Measurements from ENCODE around the gene NVL. TPM values are rescaled to one million over a fixed set of nuclear protein-coding genes. Genes with fewer than 3 reads are reported as not detected.

Gene NVL
- total and polyA plus RNA-seq, 2 of the 8 experiments (the other 6 are each of a cell fraction or from before 2014, with no cell fraction given), result 22.7 to 45.8 TPM

DNA sequence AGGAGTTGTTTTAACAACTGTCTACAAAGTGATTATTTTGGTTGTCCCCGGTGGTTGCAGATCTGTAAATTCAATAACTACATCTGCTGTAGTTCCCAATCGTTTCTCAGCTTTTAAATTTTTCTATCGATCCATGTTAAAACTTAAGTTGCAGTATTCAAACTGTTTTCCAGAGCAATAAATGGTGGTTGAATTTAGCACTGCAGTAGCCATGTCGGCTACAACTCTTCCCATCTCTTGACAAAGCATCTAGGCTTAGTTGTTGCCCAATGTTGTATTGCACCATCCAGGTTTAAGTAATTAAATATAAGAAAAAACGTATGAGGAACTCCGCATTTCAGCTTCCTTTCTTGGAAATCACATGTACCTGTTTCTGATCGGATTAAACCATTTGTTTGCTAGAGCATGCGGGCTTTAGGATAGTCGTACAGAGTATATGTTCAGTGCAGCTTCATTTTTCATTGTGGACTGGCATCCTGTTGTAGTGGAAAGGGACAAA is 27.7 kb upstream of the NVL start:
- no peak overlapping the region for H2BK5ac ChIP-seq (ENCODE audit: low read depth, low read length)
- no peak overlapping the region for H4K91ac ChIP-seq (replicated peaks; ENCODE audit: insufficient read length, low read length)
- no peak overlapping the region for H2BK20ac ChIP-seq (ENCODE audit: low read length)
- peak overlapping the region; percentile 77 to 88 (median 83) for H3K4me3 ChIP-seq (ENCODE audit: extremely low read depth in 1 of 4, insufficient read depth in 2 of 4, low read depth in 3 of 4, low read length in 4 of 4)
- no peaks in the 10 kb centered on the region for H4K20me1 ChIP-seq (replicated peaks in 1 of 2; ENCODE audit: control insufficient read depth in 1 of 2, insufficient read depth in 2 of 2, low read length in 2 of 2)
- no peak overlapping the region for H3K23ac ChIP-seq (ENCODE audit: insufficient read length)
- no peak overlapping the region for H2BK12ac ChIP-seq (ENCODE audit: low read depth, low read length)
- WGBS, 2 experiments (ENCODE audit: extremely low coverage in 1 of 2, insufficient coverage in 1 of 2, insufficient read length in 1 of 2, insufficient replicate concordance in 2 of 2, low coverage in 1 of 2, low lambda C conversion rate in 2 of 2, missing lambda C conversion rate in 1 of 2), result 37% methylated on average over 9 of the region's 9 CpGs; no CpG with 5 or more reads in 1 of the 2 experiments
- peaks cover 2% of the 10 kb centered on the region; the same call in 1 of the 2 replicates for H3K79me1 ChIP-seq (ENCODE audit: low read depth, low read length)
- no peak overlapping the region for H2BK120ac ChIP-seq (replicated peaks; ENCODE audit: low read depth, low read length)
- H2AFZ ChIP-seq (ENCODE audit: low read length), result no peak overlapping the region
- no peak overlapping the region for H2BK15ac ChIP-seq (ENCODE audit: low read length)
- H3K4me2 ChIP-seq (ENCODE audit: insufficient read depth in 1 of 2, low read depth in 2 of 2, low read length in 2 of 2), result peak overlapping the region; percentile 67 to 73
- H3K36me3 ChIP-seq (ENCODE audit: control insufficient read depth in 2 of 4, insufficient read depth in 4 of 4, low read length in 3 of 4), result peaks cover 0 to 16% (median 0%) of the 10 kb centered on the region in 4 experiments; a peak in 2 of 8 replicates
- peak overlapping the region; percentile 60 to 96 (median 66); a peak in 4 of 7 replicates for H3K9ac ChIP-seq (replicated peaks in 1 of 4; ENCODE audit: extremely low read depth in 1 of 4, low read depth in 3 of 4, low read length in 3 of 4)
- H3K27me3 ChIP-seq (replicated peaks in 1 of 4; ENCODE audit: control insufficient read depth in 3 of 4, extremely low read depth in 1 of 4, insufficient read depth in 3 of 4, low read length in 3 of 4), result no peaks in the 10 kb centered on the region
- POLR2A ChIA-PET (ENCODE audit: partially characterized antibody), result interaction anchor here (0.6 to 1.9 kb wide), 8 partner anchors 10 to 195 kb away, joined by 3 to 11 read pairs (median 4); partner anchors contain the start of genes DEGS1 and NVL
- no peak overlapping the region for H3K14ac ChIP-seq (ENCODE audit: insufficient read length)
- H4K8ac ChIP-seq (ENCODE audit: extremely low read depth, insufficient read depth, low read length), result no peak overlapping the region
- no peak overlapping the region for H4K5ac ChIP-seq (ENCODE audit: insufficient read length, low read depth, low read length)
- peaks cover 0 to 3% of the 10 kb centered on the region in 2 experiments; a peak in 1 of 4 replicates for H3K9me3 ChIP-seq (ENCODE audit: insufficient read depth in 2 of 2, low read depth in 1 of 2, low read length in 1 of 2)
- CTCF ChIA-PET (ENCODE audit: partially characterized antibody), result interaction anchor here (0.6 to 1.3 kb wide), 4 partner anchors 24 to 467 kb away, joined by 3 to 4 read pairs (median 4); no protein-coding TSS in a partner anchor
- H3K27ac ChIP-seq (ENCODE audit: low read depth, low read length), result no peak overlapping the region
- FAIRE-seq (no peak), DNase-seq (ENCODE audit: low read depth in 1 of 2, low spot score in 2 of 2) (no peak)
- H3K79me2 ChIP-seq (ENCODE audit: control insufficient read depth in 1 of 2, insufficient read depth in 2 of 2, low read length in 2 of 2), result peaks cover 4 to 51% of the 10 kb centered on the region in 2 experiments
- H3K4ac ChIP-seq (replicated peaks; ENCODE audit: insufficient read length, low read depth, low read length), result no peak overlapping the region
- no peak overlapping the region for H3K56ac ChIP-seq (replicated peaks; ENCODE audit: insufficient read length, low read depth, low read length)
- no peaks in the 10 kb centered on the region for H3K23me2 ChIP-seq (ENCODE audit: low read depth, low read length)
- H3K18ac ChIP-seq (ENCODE audit: extremely low read depth, low read length), result no peak overlapping the region
- H3K4me1 ChIP-seq (replicated peaks in 1 of 4; ENCODE audit: control insufficient read depth in 3 of 4, insufficient read depth in 4 of 4, low read length in 3 of 4), result peaks cover 1 to 6% (median 5%) of the 10 kb centered on the region in 4 experiments; a peak in 4 of 7 replicates
- no peak overlapping the region for H2AK5ac ChIP-seq (ENCODE audit: low read depth, low read length)
- TF ChIP-seq BRCA1 (IDR thresholded peaks at IDR 0.05; ENCODE audit: low read depth, low read length) (no peak), TEAD4 (IDR thresholded peaks at IDR 0.05; ENCODE audit: low read depth, low read length) (no peak), YY1 (IDR thresholded peaks at IDR 0.05; ENCODE audit: low read depth, low read length) (no peak), PHF8 (conservative IDR thresholded peaks at IDR 0.05; ENCODE audit: low read depth, low read length) (no peak), EZH2 (IDR thresholded peaks at IDR 0.05; ENCODE audit: low read depth, low read length, severe bottlenecking) (no peak), RBBP5 (IDR thresholded peaks at IDR 0.05; ENCODE audit: borderline replicate concordance, low read depth, low read length) (no peak), NRF1 (IDR thresholded peaks at IDR 0.05; ENCODE audit: low read depth, low read length) (no peak)
- TF ChIP-seq, protein P1, sequence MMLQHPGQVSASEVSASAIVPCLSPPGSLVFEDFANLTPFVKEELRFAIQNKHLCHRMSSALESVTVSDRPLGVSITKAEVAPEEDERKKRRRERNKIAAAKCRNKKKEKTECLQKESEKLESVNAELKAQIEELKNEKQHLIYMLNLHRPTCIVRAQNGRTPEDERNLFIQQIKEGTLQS (IDR thresholded peaks at IDR 0.05; ENCODE audit: insufficient read depth, low read depth, low read length), result no peak
- TF ChIP-seq, protein P2, sequence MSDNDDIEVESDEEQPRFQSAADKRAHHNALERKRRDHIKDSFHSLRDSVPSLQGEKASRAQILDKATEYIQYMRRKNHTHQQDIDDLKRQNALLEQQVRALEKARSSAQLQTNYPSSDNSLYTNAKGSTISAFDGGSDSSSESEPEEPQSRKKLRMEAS (IDR thresholded peaks at IDR 0.05), result no peak

Data from H1 (cell line).